Loucy (cell line): ENCODE results near the gene FAM168B.

Experiments used
- H2AFZ ChIP-seq: fragments of 200-600 bp; sonication (generic); 2 replicates; pipeline ENCODE4 v1.6.0; 2016; ENCODE audit warnings: antibody characterized with exemption, mild to moderate bottlenecking, low read length, moderate library complexity
- H3F3A ChIP-seq: fragments of 200-600 bp; 2 replicates; pipeline ENCODE4 v1.6.0; 2016; ENCODE audit warnings: antibody characterized with exemption, low read depth, mild to moderate bottlenecking
- H3K27me3 ChIP-seq: fragments of 200-600 bp; sonication (generic); 2 replicates; pipeline ENCODE4 v1.6.1; 2014; ENCODE audit warnings: low read length, mild to moderate bottlenecking; ENCODE audit not compliant: insufficient read depth, poor library complexity, severe bottlenecking
- H3K36me3 ChIP-seq: fragments of 200-600 bp; sonication (generic); 2 replicates; pipeline ENCODE4 v1.6.1; 2016; ENCODE audit warnings: low read length; ENCODE audit not compliant: insufficient read depth
- H3K4me1 ChIP-seq: fragments of 200-600 bp; sonication (generic); 2 replicates; pipeline ENCODE4 v1.5.1; 2014; ENCODE audit warnings: low read length, mild to moderate bottlenecking; ENCODE audit not compliant: insufficient read depth, poor library complexity, severe bottlenecking
- H3K4me2 ChIP-seq: fragments of 200-600 bp; sonication (generic); 2 replicates; pipeline ENCODE4 v1.6.0; 2014; ENCODE audit warnings: antibody characterized with exemption, low read length, low read depth, mild to moderate bottlenecking; ENCODE audit not compliant: poor library complexity, severe bottlenecking
- H3K4me3 ChIP-seq: fragments of 200-600 bp; sonication (generic); 2 replicates; pipeline ENCODE4 v1.5.1; 2014; ENCODE audit warnings: low read length, mild to moderate bottlenecking, mixed read lengths; ENCODE audit not compliant: poor library complexity, severe bottlenecking
- H3K79me2 ChIP-seq: fragments of 200-600 bp; sonication (generic); 2 replicates; pipeline ENCODE4 v1.6.1; 2014; ENCODE audit warnings: low read length; ENCODE audit not compliant: insufficient read depth
- H3K9ac ChIP-seq: fragments of 200-600 bp; sonication (generic); 2 replicates; pipeline ENCODE4 v1.6.0; 2014; ENCODE audit warnings: mild to moderate bottlenecking, low read depth, low read length, moderate library complexity; ENCODE audit not compliant: poor library complexity, severe bottlenecking
- H3K9me2 ChIP-seq: fragments of 200-600 bp; sonication (generic); replicated peaks from 2 replicates; pipeline ENCODE4 v1.6.1; 2016; ENCODE audit warnings: low read depth, low read length, mixed read lengths
- H3K9me3 ChIP-seq: fragments of 200-600 bp; sonication (generic); 2 replicates; pipeline ENCODE4 v1.6.1; 2014; ENCODE audit warnings: mild to moderate bottlenecking, antibody characterized with exemption, low read length, low read depth; ENCODE audit not compliant: insufficient read depth
- H4K20me1 ChIP-seq: fragments of 200-600 bp; sonication (generic); 2 replicates; pipeline ENCODE4 v1.6.0; 2014; ENCODE audit warnings: antibody characterized with exemption, low read length, mild to moderate bottlenecking; ENCODE audit not compliant: insufficient read depth, poor library complexity, severe bottlenecking
- EZH2phosphoT487 ChIP-seq: fragments of 200-600 bp; IDR thresholded peaks from 2 replicates; pipeline ENCODE4 v1.6.1; 2018; ENCODE audit warnings: antibody characterized with exemption, mild to moderate bottlenecking, moderate library complexity, borderline replicate concordance
- TF ChIP-seq, protein P1 (sequence below): fragments of 200-600 bp; sonication (generic); conservative IDR thresholded peaks from 2 replicates; pipeline ENCODE4 v1.5.1; 2014; ENCODE audit warnings: mild to moderate bottlenecking, antibody characterized with exemption, low read length

Gene FAM168B

DNA sequence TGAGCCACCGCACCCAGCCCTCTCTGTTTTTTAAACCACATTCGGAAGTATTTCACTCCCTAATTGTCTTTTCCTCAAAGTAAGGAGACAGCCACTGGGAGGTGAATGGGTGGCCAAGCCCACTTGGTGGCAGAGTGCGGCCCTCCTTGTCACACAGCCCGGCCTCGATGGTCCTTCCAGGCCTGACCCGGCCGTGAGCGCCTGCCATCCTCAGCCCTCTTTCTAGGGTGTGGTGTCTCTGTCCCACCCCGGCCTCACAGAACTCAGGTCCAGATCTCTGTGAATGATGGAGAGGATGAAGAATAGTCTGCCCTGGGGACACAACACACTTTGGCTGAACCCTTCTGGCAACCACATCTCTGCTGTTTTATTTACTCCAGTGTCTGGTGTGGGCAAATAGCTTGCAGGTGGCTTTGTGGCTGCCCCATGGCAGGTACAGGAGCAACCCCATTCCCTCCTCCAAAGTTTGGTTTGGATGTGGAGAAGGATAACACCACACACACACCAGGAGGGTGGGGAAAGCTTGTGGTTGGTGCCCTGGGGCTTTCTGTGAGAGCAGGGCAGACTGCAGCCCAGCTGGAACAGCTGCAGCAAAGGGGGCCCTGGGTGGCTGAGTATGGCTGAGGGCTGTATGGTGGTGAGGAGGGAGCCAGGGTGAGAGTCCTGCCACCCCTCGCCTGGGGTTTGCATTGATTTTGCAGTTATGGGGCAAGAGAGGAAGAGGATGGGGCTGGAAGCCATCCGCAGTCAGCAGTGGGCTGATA lies 88.6 kb downstream of the FAM168B start:
- H3K4me1 ChIP-seq, result peaks cover under 1% of the 10 kb centered on the region
- no peaks in the 10 kb centered on the region for H4K20me1 ChIP-seq
- no peaks in the 10 kb centered on the region for H3K36me3 ChIP-seq
- TF ChIP-seq, protein P1, sequence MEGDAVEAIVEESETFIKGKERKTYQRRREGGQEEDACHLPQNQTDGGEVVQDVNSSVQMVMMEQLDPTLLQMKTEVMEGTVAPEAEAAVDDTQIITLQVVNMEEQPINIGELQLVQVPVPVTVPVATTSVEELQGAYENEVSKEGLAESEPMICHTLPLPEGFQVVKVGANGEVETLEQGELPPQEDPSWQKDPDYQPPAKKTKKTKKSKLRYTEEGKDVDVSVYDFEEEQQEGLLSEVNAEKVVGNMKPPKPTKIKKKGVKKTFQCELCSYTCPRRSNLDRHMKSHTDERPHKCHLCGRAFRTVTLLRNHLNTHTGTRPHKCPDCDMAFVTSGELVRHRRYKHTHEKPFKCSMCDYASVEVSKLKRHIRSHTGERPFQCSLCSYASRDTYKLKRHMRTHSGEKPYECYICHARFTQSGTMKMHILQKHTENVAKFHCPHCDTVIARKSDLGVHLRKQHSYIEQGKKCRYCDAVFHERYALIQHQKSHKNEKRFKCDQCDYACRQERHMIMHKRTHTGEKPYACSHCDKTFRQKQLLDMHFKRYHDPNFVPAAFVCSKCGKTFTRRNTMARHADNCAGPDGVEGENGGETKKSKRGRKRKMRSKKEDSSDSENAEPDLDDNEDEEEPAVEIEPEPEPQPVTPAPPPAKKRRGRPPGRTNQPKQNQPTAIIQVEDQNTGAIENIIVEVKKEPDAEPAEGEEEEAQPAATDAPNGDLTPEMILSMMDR, result no peak
- TF ChIP-seq EZH2phosphoT487, result no peak
- H3K9me3 ChIP-seq, result no peaks in the 10 kb centered on the region
- no peaks in the 10 kb centered on the region for H3K9me2 ChIP-seq
- H3K4me2 ChIP-seq, result no peak overlapping the region
- no peak overlapping the region for H3K9ac ChIP-seq
- H3K79me2 ChIP-seq, result no peaks in the 10 kb centered on the region
- no peak overlapping the region for H3K4me3 ChIP-seq
- H2AFZ ChIP-seq, result no peak overlapping the region
- H3F3A ChIP-seq, result no peaks in the 10 kb centered on the region
- no peaks in the 10 kb centered on the region for H3K27me3 ChIP-seq

DNA sequence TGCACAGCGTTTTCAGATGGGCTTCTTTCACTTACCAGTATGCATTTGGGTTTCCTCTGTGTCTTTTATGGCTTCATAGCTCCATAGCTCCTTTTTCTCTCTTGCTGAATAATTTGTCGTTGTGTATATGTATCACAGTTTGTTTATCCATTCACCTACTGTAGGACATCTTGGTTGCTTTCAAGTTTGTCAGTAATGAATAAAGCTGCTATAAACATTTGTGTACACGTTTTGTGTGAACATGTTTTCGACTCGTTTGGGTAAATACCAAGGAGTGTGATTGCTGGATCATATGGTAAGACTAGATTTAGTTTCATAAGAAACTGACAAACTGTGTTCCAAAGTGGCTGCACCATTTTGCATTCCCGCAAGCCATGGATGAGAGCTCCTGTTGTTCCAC lies 94.7 kb downstream of the FAM168B start:
- H3K4me3 ChIP-seq, result no peak overlapping the region
- H2AFZ ChIP-seq, result no peak overlapping the region
- no peaks in the 10 kb centered on the region for H3K36me3 ChIP-seq
- no peaks in the 10 kb centered on the region for H3K4me1 ChIP-seq
- H4K20me1 ChIP-seq, result no peaks in the 10 kb centered on the region
- no peaks in the 10 kb centered on the region for H3K27me3 ChIP-seq
- H3K9me3 ChIP-seq, result no peaks in the 10 kb centered on the region
- no peaks in the 10 kb centered on the region for H3K79me2 ChIP-seq
- no peaks in the 10 kb centered on the region for H3F3A ChIP-seq
- no peaks in the 10 kb centered on the region for H3K9me2 ChIP-seq
- no peak overlapping the region for H3K4me2 ChIP-seq
- no peak overlapping the region for H3K9ac ChIP-seq
- TF ChIP-seq, protein P1, result no peak
- TF ChIP-seq EZH2phosphoT487, result no peak
